ENCODE results near the gene CCHCR1.

DNA sequence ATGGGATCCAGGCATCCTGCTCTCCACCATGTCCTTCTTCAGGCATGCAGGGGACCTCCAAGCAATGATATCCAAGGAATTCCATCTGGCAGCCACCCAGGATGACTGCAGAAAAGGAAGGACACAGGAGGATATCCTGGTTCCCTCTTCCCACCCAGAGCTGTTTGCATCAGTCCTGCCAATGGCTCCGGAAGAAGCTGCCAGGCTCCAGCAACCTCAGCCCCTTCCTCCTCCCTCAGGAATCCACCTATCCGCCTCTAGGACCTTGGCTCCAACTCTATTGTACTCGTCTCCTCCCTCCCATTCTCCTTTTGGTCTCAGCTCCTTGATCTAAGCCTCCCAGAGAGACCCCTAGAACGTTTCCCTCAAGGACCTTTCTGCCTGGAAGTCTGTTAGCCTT is 18.0 kb downstream of the CCHCR1 start:
- TF ChIP-seq, protein P1, sequence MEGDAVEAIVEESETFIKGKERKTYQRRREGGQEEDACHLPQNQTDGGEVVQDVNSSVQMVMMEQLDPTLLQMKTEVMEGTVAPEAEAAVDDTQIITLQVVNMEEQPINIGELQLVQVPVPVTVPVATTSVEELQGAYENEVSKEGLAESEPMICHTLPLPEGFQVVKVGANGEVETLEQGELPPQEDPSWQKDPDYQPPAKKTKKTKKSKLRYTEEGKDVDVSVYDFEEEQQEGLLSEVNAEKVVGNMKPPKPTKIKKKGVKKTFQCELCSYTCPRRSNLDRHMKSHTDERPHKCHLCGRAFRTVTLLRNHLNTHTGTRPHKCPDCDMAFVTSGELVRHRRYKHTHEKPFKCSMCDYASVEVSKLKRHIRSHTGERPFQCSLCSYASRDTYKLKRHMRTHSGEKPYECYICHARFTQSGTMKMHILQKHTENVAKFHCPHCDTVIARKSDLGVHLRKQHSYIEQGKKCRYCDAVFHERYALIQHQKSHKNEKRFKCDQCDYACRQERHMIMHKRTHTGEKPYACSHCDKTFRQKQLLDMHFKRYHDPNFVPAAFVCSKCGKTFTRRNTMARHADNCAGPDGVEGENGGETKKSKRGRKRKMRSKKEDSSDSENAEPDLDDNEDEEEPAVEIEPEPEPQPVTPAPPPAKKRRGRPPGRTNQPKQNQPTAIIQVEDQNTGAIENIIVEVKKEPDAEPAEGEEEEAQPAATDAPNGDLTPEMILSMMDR (IDR thresholded peaks at IDR 0.05), result no peak
- no peak for TF ChIP-seq ESRRA (IDR thresholded peaks at IDR 0.05; ENCODE audit: borderline replicate concordance, low read length)
- TF ChIP-seq MYC (IDR thresholded peaks at IDR 0.05; ENCODE audit: borderline replicate concordance, low read length), result no peak
- TF ChIP-seq, protein P2, sequence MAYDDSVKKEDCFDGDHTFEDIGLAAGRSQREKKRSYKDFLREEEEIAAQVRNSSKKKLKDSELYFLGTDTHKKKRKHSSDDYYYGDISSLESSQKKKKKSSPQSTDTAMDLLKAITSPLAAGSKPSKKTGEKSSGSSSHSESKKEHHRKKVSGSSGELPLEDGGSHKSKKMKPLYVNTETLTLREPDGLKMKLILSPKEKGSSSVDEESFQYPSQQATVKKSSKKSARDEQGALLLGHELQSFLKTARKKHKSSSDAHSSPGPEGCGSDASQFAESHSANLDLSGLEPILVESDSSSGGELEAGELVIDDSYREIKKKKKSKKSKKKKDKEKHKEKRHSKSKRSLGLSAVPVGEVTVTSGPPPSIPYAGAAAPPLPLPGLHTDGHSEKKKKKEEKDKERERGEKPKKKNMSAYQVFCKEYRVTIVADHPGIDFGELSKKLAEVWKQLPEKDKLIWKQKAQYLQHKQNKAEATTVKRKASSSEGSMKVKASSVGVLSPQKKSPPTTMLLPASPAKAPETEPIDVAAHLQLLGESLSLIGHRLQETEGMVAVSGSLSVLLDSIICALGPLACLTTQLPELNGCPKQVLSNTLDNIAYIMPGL (CRISPR knock-in tag; IDR thresholded peaks at IDR 0.05; ENCODE audit: borderline replicate concordance), result no peak
- TF ChIP-seq RNF2 (IDR thresholded peaks at IDR 0.05; ENCODE audit: borderline replicate concordance, low read depth), result no peak
- no peak for TF ChIP-seq EHF (CRISPR knock-in tag; IDR thresholded peaks at IDR 0.05)
- TF ChIP-seq POLR2A (IDR thresholded peaks at IDR 0.05; ENCODE audit: low read length), result no peak
- TF ChIP-seq ZSCAN20 (CRISPR knock-in tag; IDR thresholded peaks at IDR 0.05), result no peak
- TF ChIP-seq HOXB5 (CRISPR knock-in tag; IDR thresholded peaks at IDR 0.05), result no peak
- no peak for TF ChIP-seq SMC3 (IDR thresholded peaks at IDR 0.05)
